Activated CD4-positive, alpha-beta T cell treated with anti-CD3 and anti-CD28 coated beads, Interleukin-2, amount 10 ng/mL, durations not matched to agents 7 days and 5 days (primary cell): Measurements from ENCODE around the gene TERT. TPM values are rescaled to one million over a fixed set of nuclear protein-coding genes. Genes with fewer than 3 reads are reported as not detected.
"Not testable (repeated sequence)": the region's sequence is repeated elsewhere in the genome, so short reads cannot be mapped to it uniquely, and the experiment has no call there.

Experiments
- CTCF ChIA-PET: fragments of 350-600 bp; sonication (Branson Sonifier 250); formaldehyde crosslinking; loops from one replicate; lab custom pipeline; 2021; ENCODE audit warnings: antibody characterized with exemption; lab: Charles Lee
- POLR2A ChIA-PET: fragments of 350-600 bp; sonication (Branson Sonifier 250); formaldehyde crosslinking; loops from one replicate; lab custom pipeline; 2021; ENCODE audit warnings: antibody characterized with exemption; lab: Charles Lee
- DNase-seq: peaks from one replicate; pipeline ENCODE4 v3.0.0-alpha.2; 2020
- H3K27ac Mint-ChIP-seq: one replicate; pipeline ENCODE4 v1.8.0; 2021; ENCODE audit warnings: mild to moderate bottlenecking, moderate library complexity, mixed read lengths
- H3K27me3 Mint-ChIP-seq: one replicate; pipeline ENCODE4 v1.8.0; 2021; ENCODE audit warnings: mixed read lengths
- H3K36me3 Mint-ChIP-seq: one replicate; pipeline ENCODE4 v1.8.0; 2021; ENCODE audit warnings: low read depth, mixed read lengths
- H3K4me1 Mint-ChIP-seq: one replicate; pipeline ENCODE4 v1.8.0; 2021; ENCODE audit warnings: mixed read lengths
- H3K4me3 Mint-ChIP-seq: one replicate; pipeline ENCODE4 v1.8.0; 2021; ENCODE audit warnings: mild to moderate bottlenecking, moderate library complexity, mixed read lengths
- H3K9me3 Mint-ChIP-seq: one replicate; pipeline ENCODE4 v1.8.0; 2021; ENCODE audit warnings: mixed read lengths
- total RNA-seq, 2 experiments: library from RNA; stranded (reverse); gene quantifications; one replicate each; pipeline ENCODE4 v1.2.3, GENCODE V29; 2021

TERT gene
- total RNA-seq, 2 experiments from 2014 or later, result 3.4 to 5.6 TPM

- CTCF ChIA-PET, H3K36me3 Mint-ChIP-seq: not testable (repeated sequence)
These were observed 19.2 kb downstream of the TERT start for GRCh38 chr5:1275397-1276391.

DNA sequence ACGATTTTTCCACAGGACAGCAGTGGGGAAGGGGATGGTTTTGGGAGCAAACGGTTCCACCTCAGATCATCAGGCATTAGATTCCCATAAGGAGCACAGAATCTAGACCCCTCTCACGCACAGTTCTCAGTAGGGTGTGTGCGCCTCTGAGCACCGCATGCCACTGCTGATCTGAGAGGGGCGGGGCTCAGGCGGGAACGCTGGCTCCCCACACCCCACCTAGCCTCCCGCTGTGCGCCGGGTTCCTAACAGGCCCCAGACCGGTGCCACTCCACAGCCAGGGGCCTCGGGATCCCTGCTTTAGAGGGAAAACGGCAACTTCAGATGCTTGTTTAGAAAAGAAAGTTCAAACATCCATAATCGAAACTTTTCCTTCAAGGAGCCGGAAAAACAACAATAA lies 20.4 kb downstream of the TERT start:
- Mint-ChIP-seq H3K27ac (peak overlapping the region; percentile 3), H3K4me1 (peaks cover 12% of the 10 kb centered on the region), H3K27me3 (no peaks in the 10 kb centered on the region), H3K9me3 (no peaks in the 10 kb centered on the region), H3K4me3 (no peak overlapping the region), H3K36me3 (peaks cover 8% of the 10 kb centered on the region)
- ChIA-PET CTCF (no interaction called here), POLR2A (no interaction called here)
- DNase-seq, result no peak

More at GRCh38 chr5:1275397-1276391, 19.2 kb downstream of the TERT start:
- H3K27ac Mint-ChIP-seq, H3K4me3 Mint-ChIP-seq, DNase-seq, H3K27me3 Mint-ChIP-seq, H3K9me3 Mint-ChIP-seq, POLR2A ChIA-PET: not testable (repeated sequence)
- peaks cover 10% of the 10 kb centered on the region for H3K4me1 Mint-ChIP-seq

DNA sequence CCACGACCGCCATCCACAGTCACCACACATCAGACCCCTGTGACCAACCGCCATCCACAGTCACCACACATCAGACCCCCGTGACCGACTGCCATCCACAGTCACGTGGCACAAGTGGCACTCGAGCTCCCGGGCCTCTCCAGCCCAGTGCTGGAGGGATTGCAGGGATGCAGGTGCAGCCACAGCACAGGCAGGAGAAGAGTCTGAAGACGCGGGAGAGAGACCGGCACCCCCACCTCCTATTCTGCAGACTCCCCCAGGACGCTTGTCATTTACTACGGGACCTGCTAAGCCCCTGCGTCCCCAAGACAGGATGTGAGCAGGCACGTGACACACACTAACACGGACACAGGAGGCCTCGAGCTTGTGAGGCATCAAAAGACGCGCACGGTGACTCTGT lies 21.1 kb downstream of the TERT start:
- Mint-ChIP-seq H3K27ac (no peak overlapping the region), H3K4me1 (peaks cover 17% of the 10 kb centered on the region), H3K4me3 (no peak overlapping the region), H3K9me3 (no peaks in the 10 kb centered on the region), H3K27me3 (no peaks in the 10 kb centered on the region), H3K36me3 (peaks cover 8% of the 10 kb centered on the region)
- POLR2A ChIA-PET, result no interaction called here
- no peak for DNase-seq
- CTCF ChIA-PET, result no interaction called here

GRCh38 chr5:1272201-1272600 lies 22.7 kb downstream of the TERT start:
- CTCF ChIA-PET, result no interaction called here

DNA sequence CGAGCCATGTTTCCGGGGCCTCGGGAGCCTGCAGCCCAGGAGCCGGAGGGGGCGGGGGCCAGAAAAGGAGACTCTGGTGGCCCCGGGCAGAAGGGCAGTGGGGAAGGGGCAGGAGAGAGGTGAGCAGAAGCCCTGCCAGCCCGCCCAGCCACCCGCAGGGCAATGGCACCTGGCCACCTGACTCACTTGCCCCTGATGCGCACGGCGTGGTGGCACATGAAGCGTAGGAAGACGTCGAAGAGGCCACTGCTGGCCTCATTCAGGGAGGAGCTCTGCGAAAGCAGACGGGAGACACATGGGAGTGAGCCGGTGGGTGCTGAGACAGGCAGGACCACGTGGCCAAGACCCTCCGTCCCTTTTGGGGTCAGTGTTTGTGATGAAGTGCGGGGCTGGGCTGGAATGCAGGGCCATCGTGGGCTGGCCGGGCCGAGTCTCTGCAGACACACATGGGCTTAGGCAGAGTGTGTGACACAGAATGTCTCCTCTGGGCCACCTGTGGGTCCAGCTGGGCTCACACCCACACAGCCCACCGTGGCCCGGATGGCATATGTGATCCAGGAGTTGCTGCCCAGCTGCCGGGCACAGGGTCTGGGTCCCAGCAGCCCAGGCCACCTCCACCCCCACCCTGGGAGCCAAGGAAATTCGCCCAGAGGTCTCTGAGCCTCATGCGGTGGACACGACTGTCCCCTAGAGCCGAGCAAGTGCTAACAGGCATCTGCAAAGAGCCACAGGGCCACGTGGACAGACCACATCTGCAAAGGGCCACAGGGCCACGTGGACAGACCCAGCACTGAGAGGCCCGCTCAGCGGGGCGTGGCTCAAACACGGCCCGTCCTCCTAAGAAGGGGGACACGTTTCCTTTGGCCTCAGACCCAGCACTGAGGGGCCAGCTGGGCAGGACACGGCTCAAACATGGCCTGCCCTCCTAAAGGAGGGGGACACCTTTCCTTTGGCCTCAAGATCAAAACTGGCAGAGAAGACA lies 23.6 kb downstream of the TERT start:
- DNase-seq, result no peak
- H3K27me3 Mint-ChIP-seq, result no peaks in the 10 kb centered on the region
- ChIA-PET POLR2A (no interaction called here), CTCF (no interaction called here)
- no peaks in the 10 kb centered on the region for H3K9me3 Mint-ChIP-seq
- H3K4me3 Mint-ChIP-seq, result no peak overlapping the region
- no peak overlapping the region for H3K27ac Mint-ChIP-seq
- H3K4me1 Mint-ChIP-seq, result peaks cover 22% of the 10 kb centered on the region
- H3K36me3 Mint-ChIP-seq, result peaks cover 8% of the 10 kb centered on the region

More at GRCh38 chr5:1272201-1272600, 22.7 kb downstream of the TERT start:
- Mint-ChIP-seq H3K4me3 (no peak overlapping the region), H3K4me1 (peaks cover 26% of the 10 kb centered on the region), H3K36me3 (peaks cover 8% of the 10 kb centered on the region), H3K9me3 (no peaks in the 10 kb centered on the region), H3K27ac (no peak overlapping the region), H3K27me3 (no peaks in the 10 kb centered on the region)
- POLR2A ChIA-PET, result no interaction called here
- DNase-seq, result no peak

GRCh38 chr5:1270426-1270825 lies 24.4 kb downstream of the TERT start:
- ChIA-PET CTCF (no interaction called here), POLR2A (no interaction called here)
- DNase-seq, result no peak
- no peaks in the 10 kb centered on the region for H3K27me3 Mint-ChIP-seq
- no peaks in the 10 kb centered on the region for H3K9me3 Mint-ChIP-seq
- H3K4me1 Mint-ChIP-seq, result peaks cover 21% of the 10 kb centered on the region
- no peak overlapping the region for H3K27ac Mint-ChIP-seq
- H3K4me3 Mint-ChIP-seq, result no peak overlapping the region
- H3K36me3 Mint-ChIP-seq, result peaks cover 8% of the 10 kb centered on the region

DNA sequence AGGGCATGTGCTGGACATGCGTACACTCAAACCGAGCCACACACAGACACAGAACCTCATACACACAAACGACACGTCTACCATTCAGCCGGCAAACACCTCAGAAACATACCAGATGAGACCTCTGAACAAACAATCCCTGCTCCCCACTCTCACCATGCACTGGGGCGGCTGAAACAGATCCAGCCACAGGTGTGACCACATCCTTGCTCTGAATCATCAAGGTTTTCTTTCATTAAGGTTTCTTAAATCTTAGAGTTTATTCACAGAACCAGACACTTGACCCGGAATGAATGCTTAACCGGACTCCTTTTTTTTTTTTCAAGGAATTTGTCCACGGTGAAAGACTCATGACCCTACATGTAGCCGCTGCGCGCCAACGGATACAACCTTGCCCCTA lies 26.2 kb downstream of the TERT start:
- no peaks in the 10 kb centered on the region for H3K27me3 Mint-ChIP-seq
- POLR2A ChIA-PET, result no interaction called here
- peak overlapping the region; percentile 63 for H3K27ac Mint-ChIP-seq
- H3K36me3 Mint-ChIP-seq, result peaks cover 3% of the 10 kb centered on the region
- DNase-seq, result peak; percentile 76
- CTCF ChIA-PET, result no interaction called here
- peaks cover 16% of the 10 kb centered on the region for H3K4me1 Mint-ChIP-seq
- no peak overlapping the region for H3K4me3 Mint-ChIP-seq
- H3K9me3 Mint-ChIP-seq, result no peaks in the 10 kb centered on the region

DNA sequence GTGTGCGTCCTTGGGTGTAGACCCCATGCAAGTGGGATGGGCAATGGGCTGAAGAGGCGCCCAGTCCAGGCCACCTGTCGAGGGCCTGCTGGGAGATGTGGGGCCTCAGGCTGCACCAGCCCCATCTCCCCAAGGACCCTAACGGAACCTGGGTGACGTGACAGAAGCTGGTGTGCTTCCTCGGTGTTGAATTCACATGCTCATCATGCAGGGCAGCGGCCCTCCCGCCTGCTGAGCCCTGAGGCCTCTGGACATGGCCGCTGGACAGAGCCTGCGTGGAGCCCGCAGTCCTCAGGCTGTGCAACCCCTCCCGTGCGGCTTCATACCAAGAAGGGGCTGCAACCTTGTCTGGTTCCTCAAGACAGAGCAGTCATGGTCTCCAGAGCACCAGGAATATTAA lies 26.8 kb downstream of the TERT start:
- H3K27me3 Mint-ChIP-seq, result no peaks in the 10 kb centered on the region
- H3K36me3 Mint-ChIP-seq, result peaks cover 3% of the 10 kb centered on the region
- POLR2A ChIA-PET, result no interaction called here
- CTCF ChIA-PET, result no interaction called here
- DNase-seq, result no peak
- H3K4me3 Mint-ChIP-seq, result no peak overlapping the region
- peaks cover 16% of the 10 kb centered on the region for H3K4me1 Mint-ChIP-seq
- H3K27ac Mint-ChIP-seq, result no peak overlapping the region
- H3K9me3 Mint-ChIP-seq, result no peaks in the 10 kb centered on the region

- H3K27ac Mint-ChIP-seq, H3K27me3 Mint-ChIP-seq, H3K9me3 Mint-ChIP-seq, H3K36me3 Mint-ChIP-seq, POLR2A ChIA-PET, CTCF ChIA-PET, H3K4me3 Mint-ChIP-seq, DNase-seq: not testable (repeated sequence)
- H3K4me1 Mint-ChIP-seq, result peaks cover 16% of the 10 kb centered on the region
These were observed 27.4 kb downstream of the TERT start for GRCh38 chr5:1267464-1267863.

- Mint-ChIP-seq H3K27me3 (peaks cover 4% of the 10 kb centered on the region), H3K4me1 (peaks cover 20% of the 10 kb centered on the region), H3K27ac (no peak overlapping the region), H3K36me3 (peaks cover 10% of the 10 kb centered on the region), H3K9me3 (peaks cover 7% of the 10 kb centered on the region), H3K4me3 (no peak overlapping the region)
- ChIA-PET POLR2A (no interaction called here), CTCF (no interaction called here)
- DNase-seq, result no peak
These were observed 28.1 kb downstream of the TERT start for GRCh38 chr5:1266791-1267190.

GRCh38 chr5:1265461-1266455 lies 29.1 kb downstream of the TERT start:
- Mint-ChIP-seq H3K36me3 (peaks cover 11% of the 10 kb centered on the region), H3K4me3 (no peak overlapping the region), H3K27me3 (peaks cover 4% of the 10 kb centered on the region), H3K27ac (no peak overlapping the region), H3K9me3 (peaks cover 7% of the 10 kb centered on the region), H3K4me1 (peaks cover 20% of the 10 kb centered on the region)
- CTCF ChIA-PET, result no interaction called here
- POLR2A ChIA-PET, result no interaction called here
- DNase-seq, result no peak

DNA sequence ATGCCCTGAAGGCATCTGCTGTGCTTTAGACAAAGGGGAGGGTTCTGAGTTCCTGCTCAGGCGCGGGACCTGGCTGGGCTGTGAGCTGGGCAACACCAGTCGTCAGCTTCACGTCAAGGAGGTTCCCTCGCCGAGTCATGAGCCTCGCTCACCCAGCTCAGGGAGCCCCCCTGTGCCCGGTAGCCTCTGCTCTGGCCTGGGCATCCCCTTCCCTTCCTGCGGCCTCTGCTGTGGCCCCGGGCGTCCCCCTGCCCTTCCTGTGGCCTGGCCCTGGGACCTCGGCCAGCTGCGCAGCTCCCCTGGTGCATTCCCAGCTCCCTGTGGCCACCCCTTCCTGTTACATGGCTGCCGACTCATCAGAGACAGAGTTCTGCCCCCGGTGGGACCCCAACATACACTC lies 29.8 kb downstream of the TERT start:
- ChIA-PET CTCF (no interaction called here), POLR2A (no interaction called here)
- Mint-ChIP-seq H3K27me3 (peaks cover 4% of the 10 kb centered on the region), H3K4me3 (no peak overlapping the region), H3K36me3 (peaks cover 11% of the 10 kb centered on the region), H3K9me3 (peaks cover 7% of the 10 kb centered on the region), H3K27ac (no peak overlapping the region), H3K4me1 (peaks cover 18% of the 10 kb centered on the region)
- DNase-seq, result no peak
